ENCODE results near the gene WDR93.

GRCh38 chr15:89671687-89672086 is 18.9 kb upstream of the WDR93 start:
- TF ChIP-seq CTCF (IDR thresholded peaks at IDR 0.05) (no peak), ZFX (IDR thresholded peaks at IDR 0.05; ENCODE audit: borderline replicate concordance) (no peak)
